C1 segment of cervical spinal cord (tissue), 14 donors: ENCODE results near the gene ETV1.

ENCODE experiments used
- DNase-seq, 14 donors: peaks; one replicate each; lab custom pipeline; 2025; lab: John Stamatoyannopoulos, UW

The ETV1 gene

DNA sequence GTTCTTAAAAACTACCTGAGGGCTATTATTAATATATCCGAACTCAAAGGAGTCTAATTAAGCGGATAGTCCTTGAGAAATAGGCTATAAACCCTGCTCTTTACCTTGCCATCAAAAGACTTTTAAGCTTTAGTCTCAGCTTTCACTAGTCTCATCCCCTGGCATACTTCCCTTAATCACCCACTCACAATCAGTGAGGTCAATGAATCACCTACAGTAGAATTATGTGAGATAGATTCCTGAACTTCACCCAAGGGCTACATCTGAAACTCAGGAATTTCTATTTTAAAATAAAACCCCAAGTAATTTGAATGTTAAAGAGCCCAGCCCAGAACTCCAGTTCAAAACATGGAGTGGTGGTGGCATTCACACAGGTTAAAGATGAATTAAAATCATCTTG, 108.7 kb downstream of the ETV1 start:
- no peak for DNase-seq

DNA sequence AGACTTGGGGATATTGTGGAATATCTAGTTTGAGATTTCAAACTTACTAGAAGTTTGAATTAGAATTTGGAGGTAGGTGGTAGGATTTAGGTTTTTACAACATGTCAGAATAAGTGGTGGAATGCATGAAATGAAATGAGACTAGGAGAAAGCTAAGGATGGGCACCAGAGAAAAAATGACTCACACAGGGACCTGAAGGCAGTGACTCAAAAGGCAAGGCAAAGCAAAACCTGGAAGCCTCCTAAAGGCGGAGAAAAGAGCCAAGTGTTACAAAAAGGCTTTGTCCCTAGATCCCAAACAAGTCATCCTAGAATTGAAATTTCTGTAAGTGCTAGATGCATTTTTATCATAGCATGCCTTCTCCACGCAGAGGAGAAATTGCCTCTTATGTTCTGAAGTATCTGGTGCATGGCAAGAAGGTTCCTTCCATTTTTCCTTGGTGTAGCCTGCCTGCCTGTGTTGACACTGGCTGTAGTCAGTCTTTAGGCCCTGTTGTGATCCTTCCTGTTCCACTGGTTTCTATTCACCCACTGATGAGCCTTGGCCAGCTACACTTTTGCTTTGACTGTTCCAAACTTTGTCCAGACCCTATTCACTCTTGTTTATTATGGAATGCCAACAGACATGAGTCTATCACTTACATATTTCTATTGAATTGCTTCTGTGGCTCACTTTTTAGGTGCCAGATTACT, 109.3 kb downstream of the ETV1 start:
- DNase-seq = no peak

DNA sequence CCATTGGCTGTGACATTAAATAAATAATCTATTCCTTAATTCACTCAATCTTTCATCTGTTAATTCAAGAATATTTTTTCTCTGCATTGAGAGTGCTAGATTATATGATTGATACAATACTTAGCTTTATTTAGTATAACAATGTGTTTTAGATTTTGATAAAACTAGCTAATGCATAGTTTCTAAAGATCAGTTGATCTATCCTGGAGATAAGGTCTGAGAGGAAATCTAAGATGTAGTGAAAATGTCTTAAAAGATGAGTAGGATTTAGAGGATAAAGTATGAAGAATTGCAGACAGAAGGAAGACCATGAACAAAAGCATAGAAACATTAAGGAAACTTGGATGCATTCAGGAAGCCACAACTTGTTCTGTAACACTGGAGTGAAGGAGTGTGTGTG, 110.3 kb downstream of the ETV1 start:
- DNase-seq = no peak

DNA sequence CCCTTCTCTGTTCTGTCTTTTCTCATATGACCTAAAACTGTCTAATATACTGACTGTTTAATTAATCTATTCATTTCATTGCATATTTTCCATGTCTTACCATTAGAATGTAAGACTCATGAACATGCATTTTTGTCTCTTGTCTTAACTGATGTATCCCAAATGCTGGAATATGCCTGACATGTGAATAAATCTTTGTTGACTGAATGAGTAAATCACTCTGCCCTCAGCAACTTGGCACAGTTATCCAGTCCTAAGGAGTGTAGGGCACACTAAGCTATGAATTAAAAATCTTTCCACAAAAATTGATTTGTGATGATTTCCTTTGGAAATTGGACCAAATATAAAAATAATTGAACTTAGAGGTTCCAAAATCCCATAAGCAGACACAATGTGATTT, 111.3 kb downstream of the ETV1 start:
- DNase-seq = no peak

DNA sequence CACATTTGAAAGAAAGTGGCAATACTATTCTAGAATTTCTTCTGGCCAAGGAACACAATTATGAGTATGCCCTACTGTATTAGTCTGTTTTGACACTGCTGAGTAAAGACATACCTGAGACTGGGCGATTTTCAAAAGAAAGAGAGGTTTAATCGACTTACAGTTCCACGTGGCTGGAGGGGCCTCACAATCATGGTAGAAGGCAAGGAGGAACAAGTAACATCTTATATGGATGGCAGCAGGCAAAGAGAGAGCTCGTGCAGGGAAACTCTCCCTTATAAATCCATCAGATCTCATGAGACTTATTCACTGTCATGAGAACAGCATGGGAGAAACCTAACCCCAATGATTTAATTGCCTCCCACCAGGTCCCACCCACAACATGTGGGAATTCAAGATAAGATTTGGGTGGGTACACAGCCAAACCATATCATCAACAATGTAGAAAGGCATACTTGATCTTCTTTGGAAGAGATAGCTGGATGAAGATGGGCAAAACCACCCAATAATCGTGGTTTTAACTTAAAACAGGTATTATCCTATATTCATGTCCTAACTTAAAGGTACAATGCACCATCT, 113.9 kb downstream of the ETV1 start:
- no peak for DNase-seq

DNA sequence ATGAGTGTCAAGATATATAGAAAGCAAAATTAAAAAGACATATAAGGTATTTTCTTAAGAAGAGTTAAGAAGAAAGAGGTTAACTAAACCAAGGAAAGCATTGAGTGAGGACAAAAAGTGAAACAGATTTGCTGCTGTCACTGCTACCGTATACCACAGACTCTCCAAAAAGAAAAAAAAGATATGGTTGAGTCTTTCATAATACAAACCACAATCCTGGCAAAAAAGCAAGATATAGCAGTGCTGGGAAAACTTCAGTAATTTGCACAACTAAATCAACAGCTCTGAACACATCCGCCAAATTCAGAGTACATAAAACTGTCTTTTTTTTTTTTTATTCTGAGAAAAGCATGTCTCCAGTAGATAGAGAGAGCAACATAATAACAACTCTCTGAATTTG, 114.7 kb downstream of the ETV1 start:
- DNase-seq = no peak

DNA sequence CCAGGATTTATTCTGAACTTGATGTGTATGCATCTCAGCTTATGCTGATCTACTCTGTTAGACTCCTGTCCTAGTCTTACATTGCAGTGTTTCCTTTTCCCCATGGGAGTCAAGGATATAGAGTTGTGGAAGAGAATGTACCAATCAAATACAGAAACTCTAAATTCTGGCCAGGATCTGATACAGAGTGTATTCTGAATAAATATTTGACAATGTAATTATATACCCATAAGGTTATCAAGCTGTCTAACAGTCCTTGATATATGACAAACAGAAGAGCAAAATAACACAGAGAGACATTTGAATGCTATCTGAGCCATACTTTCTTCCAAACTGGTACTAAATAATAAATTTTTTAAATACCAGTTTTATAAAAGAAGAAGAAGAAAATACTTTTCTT, 116.8 kb downstream of the ETV1 start:
- DNase-seq = no peak

DNA sequence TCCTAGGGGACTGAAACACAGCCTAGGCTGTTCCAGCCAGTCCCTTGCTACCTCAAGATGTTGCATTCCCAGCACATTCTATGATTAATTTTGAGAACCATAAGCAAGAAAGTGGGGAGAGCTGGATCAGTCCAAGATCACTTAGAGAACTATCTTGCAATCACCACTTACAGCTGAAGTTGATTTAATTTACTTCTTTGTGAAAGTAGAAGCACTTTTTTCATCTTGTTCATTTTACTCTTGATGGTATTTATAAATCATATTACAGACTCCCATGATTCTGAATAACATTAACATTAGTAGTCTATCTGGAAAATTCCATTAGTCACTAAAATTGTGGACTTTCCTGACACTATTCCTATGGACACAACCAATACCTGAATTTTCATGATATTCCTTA, 118.5 kb downstream of the ETV1 start:
- no peak for DNase-seq

DNA sequence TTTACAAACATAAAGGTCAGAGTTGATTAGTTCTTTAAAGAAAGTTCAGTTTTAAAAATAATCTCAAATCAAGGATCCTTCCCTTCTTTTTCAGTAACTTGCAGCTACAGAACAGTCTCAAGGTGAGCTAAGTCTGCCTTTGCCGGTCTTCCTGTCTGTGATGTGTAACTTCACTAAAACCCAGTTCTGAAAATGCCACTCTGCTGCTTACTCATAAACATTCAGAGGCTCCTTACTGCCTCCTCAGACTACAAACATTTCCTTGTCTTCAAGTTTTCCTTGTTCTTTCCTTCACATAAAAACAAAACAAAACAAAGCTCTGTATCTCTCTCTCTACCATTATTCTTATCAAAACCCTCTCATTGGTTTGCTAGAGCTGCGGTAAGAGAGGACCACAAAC, 128.7 kb downstream of the ETV1 start:
- no peak for DNase-seq

DNA sequence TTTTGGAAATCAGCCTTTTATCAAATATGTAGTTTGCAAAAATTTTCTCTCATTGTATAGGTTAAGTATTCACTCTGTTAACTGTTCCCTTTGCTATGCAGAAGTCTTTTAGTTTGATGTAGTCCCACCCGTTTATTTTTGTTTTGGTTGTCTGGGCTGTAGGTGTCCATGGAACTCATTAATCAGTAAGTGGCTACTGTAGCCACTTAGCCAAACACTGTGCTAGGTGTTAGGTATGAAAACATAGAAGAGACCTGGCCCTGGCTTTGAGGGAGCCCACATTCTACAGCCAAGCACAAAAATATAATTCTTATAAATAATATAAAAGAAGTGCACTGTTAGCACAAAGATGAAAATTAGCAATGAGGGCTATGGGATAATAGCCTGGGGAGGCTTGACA, 133.5 kb downstream of the ETV1 start:
- no peak for DNase-seq

DNA sequence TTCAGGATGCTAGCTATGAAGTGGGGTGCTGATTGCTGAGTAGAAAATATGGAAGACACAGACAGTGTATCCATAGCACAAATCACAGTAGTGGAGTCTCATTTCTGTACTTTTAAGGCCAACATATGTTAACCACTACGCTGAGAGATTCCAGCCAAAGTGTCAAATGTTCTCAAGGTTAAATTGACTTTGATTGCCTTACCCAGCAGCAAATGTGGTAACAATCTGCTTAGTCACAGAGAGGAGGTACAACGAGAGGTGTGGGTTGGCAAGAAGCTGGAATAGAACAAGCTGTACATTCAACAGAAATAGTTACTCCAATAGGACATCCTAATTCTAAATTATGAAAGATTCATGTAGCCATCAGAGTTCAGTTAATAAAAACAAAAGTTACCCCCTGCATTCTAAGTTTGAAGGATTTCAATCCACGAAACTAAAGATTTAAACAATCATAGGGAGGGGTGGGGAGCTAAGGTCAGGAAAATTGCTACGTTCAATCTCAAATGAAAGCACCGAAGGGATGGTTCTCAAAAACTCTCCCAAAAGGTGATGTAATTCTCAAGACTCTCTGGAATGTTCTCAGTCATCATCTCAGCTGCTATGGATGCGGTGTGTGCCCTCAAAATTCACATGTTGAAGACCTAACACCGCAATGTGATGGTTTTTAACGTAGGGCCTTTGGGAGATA, 137.0 kb downstream of the ETV1 start:
- no peak for DNase-seq

DNA sequence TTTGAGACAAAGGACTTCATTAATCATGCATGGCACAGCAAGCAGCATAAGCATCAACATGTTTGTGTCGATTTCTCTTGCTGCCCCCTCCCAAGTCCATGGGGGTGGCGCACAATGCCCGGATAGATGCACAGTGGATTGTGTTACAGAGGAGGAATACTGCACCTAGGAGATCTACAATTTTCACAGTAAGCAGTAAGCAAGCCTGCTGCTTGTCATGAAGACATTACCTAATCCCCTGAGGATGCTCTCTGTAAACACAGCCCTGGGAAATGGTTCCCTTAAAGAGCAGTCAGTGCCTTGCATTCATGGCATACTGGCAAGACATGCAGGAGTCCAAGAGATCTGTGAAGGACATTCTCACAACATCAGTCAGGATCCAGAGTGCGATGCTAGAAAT, 137.7 kb downstream of the ETV1 start:
- DNase-seq = no peak

DNA sequence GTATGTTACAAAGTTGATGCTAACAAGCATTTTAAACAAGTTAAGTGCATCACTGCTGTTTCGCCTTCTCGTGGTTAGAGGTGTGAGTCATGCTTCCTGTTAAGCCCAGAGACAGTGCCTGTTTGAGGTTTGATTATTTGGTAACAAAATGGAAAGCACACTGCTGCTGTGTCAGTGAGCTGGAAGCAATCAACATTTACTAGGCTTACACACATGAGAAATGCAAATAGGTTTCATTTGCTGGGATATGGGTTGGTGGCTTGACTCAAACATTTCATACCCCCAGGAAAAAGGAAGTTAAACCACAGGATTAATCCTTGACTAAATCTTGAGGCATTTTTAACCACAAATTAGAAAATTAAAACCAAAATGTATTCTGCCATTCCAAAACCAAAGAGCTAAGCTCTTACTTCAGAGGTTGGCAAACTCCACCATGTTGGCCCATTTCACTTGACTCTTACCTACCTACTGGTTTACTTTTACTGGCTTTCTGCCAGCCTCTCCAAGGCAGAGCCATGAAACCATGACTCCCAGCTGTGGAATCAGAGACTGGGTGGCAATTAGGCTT, 139.2 kb downstream of the ETV1 start:
- no peak for DNase-seq

DNA sequence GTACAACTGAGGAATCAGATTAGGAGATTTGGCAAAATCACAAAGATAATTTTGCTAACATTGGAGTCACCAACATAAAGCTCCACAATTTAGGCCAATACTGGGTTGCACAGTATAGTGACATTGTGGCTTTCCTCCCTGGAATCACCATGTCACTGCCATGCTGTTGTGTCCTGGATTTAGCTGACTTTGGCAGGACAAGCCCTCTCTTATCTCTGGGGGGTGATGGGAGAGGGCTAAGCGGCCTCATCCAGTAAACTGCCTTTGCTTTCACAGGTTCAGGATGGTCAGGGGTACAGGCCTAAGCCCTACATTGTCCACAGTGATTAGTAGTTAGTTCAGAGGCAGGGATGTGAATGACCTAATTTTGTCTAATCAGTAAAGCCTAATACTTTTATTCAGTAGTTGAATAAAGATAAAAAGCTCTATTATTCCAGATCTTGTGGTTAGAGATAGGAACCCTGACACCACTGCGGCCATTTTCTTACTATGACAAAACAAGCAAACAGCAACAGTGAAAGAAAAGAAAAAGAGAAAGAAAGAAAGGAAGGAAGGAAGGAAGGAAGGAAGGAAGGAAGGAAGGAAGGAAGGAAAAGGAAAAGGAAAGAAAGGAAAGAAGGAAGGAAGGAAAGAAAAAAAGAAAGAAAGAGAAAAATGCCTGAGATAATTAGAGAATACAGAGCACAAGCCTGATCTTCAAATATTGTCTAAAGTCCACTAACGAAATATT, 140.1 kb downstream of the ETV1 start:
- no peak for DNase-seq

DNA sequence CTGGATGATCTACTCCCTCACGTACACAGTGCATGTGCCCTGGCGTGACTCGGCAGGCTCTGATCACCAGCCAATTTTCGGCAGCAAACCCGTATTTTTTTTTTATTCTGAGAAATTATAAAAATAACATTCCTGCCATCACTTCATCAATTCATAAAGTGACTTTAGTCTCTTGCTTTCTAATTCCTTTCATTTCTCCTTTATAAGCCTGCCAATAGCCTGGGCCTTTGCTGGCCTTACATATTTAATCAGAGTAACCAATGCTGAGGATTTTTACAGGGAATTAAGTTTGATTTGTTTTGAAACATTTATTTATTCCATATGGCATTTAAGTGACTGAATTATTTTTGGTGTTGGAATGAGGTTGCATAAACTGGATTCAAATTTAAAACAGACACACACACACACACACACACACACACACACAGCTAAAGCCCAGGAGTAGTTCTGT, 140.8 kb downstream of the ETV1 start:
- DNase-seq = no peak

DNA sequence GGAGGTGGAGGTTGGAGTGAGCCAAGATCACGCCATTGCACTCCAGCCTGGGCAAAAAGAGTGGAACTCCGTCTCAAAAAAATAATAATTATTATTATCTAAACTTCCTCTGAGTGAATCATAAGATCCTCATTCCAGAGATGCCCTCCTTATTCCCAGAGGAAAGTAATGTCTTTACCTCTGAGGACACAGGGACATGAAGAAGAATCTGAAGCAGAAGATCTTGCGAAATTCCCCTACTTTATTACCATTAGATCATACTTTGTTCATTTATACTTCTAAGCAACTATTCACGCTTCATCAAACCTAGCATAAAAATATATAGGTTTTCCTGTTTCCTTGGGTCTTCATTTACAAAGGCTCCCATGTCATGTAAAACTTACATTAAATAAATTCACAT, 143.1 kb downstream of the ETV1 start:
- no peak for DNase-seq

DNA sequence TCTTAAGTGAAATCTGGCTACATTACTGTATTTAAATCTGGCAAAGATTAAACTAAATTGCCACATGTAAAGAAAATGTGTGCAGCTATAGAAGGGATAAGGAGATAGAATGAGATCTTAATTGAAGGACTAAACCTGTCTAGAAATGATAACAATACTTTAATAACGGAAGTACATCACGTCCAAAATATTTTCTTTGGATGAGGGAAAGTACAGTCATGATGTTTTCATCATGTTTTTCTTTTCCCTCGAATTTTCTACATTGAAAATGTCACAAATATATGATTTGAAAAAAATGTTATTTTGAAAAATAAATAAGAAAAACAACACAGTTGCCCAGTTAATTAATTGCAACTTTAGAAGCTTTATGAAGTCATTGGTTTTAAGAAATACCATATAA, 143.9 kb downstream of the ETV1 start:
- DNase-seq = no peak

DNA sequence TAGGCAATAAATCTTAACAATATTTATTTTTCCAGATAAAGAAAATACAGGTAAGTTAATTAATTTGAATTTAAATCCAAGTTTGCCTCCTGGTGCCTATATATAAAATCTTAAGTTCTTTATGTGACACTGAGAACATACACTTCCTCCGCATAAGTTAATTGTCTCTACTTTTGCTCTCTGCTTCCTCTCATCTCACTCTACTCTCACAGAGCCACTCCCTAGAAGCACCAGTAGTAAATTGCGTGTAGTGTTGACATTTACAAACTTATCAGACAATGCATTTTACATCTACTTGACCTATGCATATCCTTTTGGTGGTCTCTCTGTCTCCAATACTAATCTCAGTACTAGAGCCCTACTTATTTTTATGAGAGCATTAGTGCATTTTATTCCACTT, 144.5 kb downstream of the ETV1 start:
- DNase-seq = no peak

DNA sequence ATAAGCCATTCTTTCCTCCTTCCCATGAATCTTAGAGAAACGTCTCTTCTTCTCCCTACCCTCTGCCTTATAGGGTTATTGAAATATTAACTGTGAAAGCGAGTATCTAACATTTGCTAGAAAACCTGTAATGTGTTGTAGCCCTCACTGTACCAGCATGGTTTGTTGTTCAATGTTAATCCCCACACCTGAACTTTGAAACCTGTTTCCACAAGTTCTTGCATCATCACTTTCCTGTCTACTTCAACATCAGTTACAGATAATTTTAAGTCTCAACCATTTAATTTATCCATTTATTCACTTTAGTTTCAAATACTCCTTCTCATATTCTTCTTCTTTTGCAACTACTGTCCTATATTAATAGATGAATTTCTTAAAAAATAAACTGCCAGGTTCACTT, 148.2 kb downstream of the ETV1 start:
- DNase-seq = no peak
